H1 (cell line): ENCODE results near the gene C1orf50. TPM values are rescaled to one million over a fixed set of nuclear protein-coding genes. Genes with fewer than 3 reads are reported as not detected.

ENCODE experiments used
- CTCF ChIA-PET: fragments of 300-600 bp; sonication (Branson Sonifier 250); formaldehyde crosslinking; loops from one replicate; lab custom pipeline; 2021; ENCODE audit not compliant: partially characterized antibody; lab: Charles Lee
- POLR2A ChIA-PET: fragments of 300-600 bp; sonication (Branson Sonifier 250); formaldehyde crosslinking; loops from one replicate; lab custom pipeline; 2021; ENCODE audit warnings: inconsistent platforms; ENCODE audit not compliant: partially characterized antibody; lab: Charles Lee
- DNase-seq, 2 experiments: peaks; one replicate each; pipeline versions ENCODE4 v3.0.0 to v3.0.0-alpha.2; 2010 to 2022; ENCODE audit warnings: low spot score in 2 of 2, low read depth in 1 of 2, mixed read lengths in 1 of 2
- FAIRE-seq: peaks from 2 replicates; lab custom pipeline; 2011; peaks lifted over from hg19 to GRCh38; lab: Jason Lieb, UNC
- H2AFZ ChIP-seq: 2 replicates; pipeline ENCODE4 v1.8.1; 2012; ENCODE audit warnings: low read length, inconsistent platforms
- H2AK5ac ChIP-seq: 2 replicates; pipeline ENCODE4 v1.6.1; 2013; ENCODE audit warnings: low read depth, low read length
- H2BK120ac ChIP-seq: replicated peaks from 2 replicates; pipeline ENCODE3; 2013; ENCODE audit warnings: low read depth, low read length, inconsistent platforms
- H2BK12ac ChIP-seq: 2 replicates; pipeline ENCODE4 v1.6.1; 2013; ENCODE audit warnings: low read depth, low read length
- H2BK15ac ChIP-seq: 2 replicates; pipeline ENCODE4 v1.6.1; 2013; ENCODE audit warnings: low read length
- H2BK20ac ChIP-seq: 2 replicates; pipeline ENCODE4 v1.6.1; 2013; ENCODE audit warnings: low read length
- H2BK5ac ChIP-seq: 2 replicates; pipeline ENCODE4 v1.6.1; 2013; ENCODE audit warnings: low read depth, low read length
- H3K14ac ChIP-seq: 2 replicates; pipeline ENCODE4 v1.6.1; 2013; ENCODE audit warnings: inconsistent platforms; ENCODE audit not compliant: insufficient read length
- H3K18ac ChIP-seq: 2 replicates; pipeline ENCODE4 v1.6.1; 2013; ENCODE audit warnings: low read length; ENCODE audit errors: extremely low read depth
- H3K23ac ChIP-seq: 2 replicates; pipeline ENCODE4 v1.6.1; 2013; ENCODE audit warnings: inconsistent platforms; ENCODE audit not compliant: insufficient read length
- H3K23me2 ChIP-seq: 2 replicates; pipeline ENCODE4 v1.6.1; 2013; ENCODE audit warnings: low read depth, low read length
- H3K27ac ChIP-seq: 2 replicates; pipeline ENCODE4 v1.6.1; 2011; ENCODE audit warnings: low read depth, low read length, inconsistent platforms
- H3K27me3 ChIP-seq, 4 experiments: replicated peaks in 1 of 4; 1 replicate in 1 of 4; 2 replicates in 3 of 4; pipeline versions ENCODE4 v1.6.1 to v1.8.1; 2011 to 2013; ENCODE audit warnings: low read length in 3 of 4, mild to moderate bottlenecking in 3 of 4, inconsistent platforms in 2 of 4, mixed read lengths in 2 of 4, moderate library complexity in 1 of 4; ENCODE audit not compliant: control insufficient read depth in 3 of 4, insufficient read depth in 3 of 4; ENCODE audit errors: extremely low read depth in 1 of 4
- H3K36me3 ChIP-seq, 4 experiments: 2 replicates each; pipeline versions ENCODE4 v1.6.1 to v1.8.1; 2011 to 2013; ENCODE audit warnings: mild to moderate bottlenecking in 4 of 4, low read length in 3 of 4, moderate library complexity in 2 of 4, control low read depth in 1 of 4, inconsistent platforms in 1 of 4; ENCODE audit not compliant: insufficient read depth in 4 of 4, control insufficient read depth in 2 of 4
- H3K4ac ChIP-seq: replicated peaks from 2 replicates; pipeline ENCODE3; 2013; ENCODE audit warnings: low read length, low read depth, mixed read lengths, inconsistent platforms; ENCODE audit not compliant: insufficient read length
- H3K4me1 ChIP-seq, 4 experiments: replicated peaks in 1 of 4; 1 replicate in 1 of 4; 2 replicates in 3 of 4; pipeline versions ENCODE4 v1.6.1 to v1.8.1; 2011 to 2013; ENCODE audit warnings: low read length in 3 of 4, inconsistent platforms in 2 of 4, mixed read lengths in 1 of 4; ENCODE audit not compliant: insufficient read depth in 4 of 4, control insufficient read depth in 3 of 4
- H3K4me2 ChIP-seq, 2 experiments: 2 replicates each; pipeline versions ENCODE4 v1.6.1 to v1.8.1; 2011 to 2013; ENCODE audit warnings: low read depth in 2 of 2, low read length in 2 of 2, control low read depth in 1 of 2, inconsistent platforms in 1 of 2, mild to moderate bottlenecking in 1 of 2; ENCODE audit not compliant: insufficient read depth in 1 of 2
- H3K4me3 ChIP-seq, 4 experiments: fragments of 200-600, 300-600 bp in 1 of 4; sonication (generic), shearing (Covaris generic), sonication (Bioruptor Twin) in 1 of 4; 2 replicates each; pipeline versions ENCODE4 v1.5.1 to v1.8.1; 2011 to 2016; ENCODE audit warnings: low read length in 4 of 4, low read depth in 3 of 4, control low read depth in 2 of 4, inconsistent platforms in 2 of 4, mild to moderate bottlenecking in 2 of 4, mixed read lengths in 1 of 4, moderate library complexity in 1 of 4; ENCODE audit not compliant: insufficient read depth in 2 of 4; ENCODE audit errors: extremely low read depth in 1 of 4
- H3K56ac ChIP-seq: replicated peaks from 2 replicates; pipeline ENCODE3; 2013; ENCODE audit warnings: low read depth, mild to moderate bottlenecking, mixed read lengths, low read length, inconsistent platforms; ENCODE audit not compliant: insufficient read length
- H3K79me1 ChIP-seq: 2 replicates; pipeline ENCODE4 v1.6.1; 2013; ENCODE audit warnings: low read depth, low read length, control low read depth
- H3K79me2 ChIP-seq, 2 experiments: 2 replicates each; pipeline versions ENCODE4 v1.6.1 to v1.8.1; 2012 to 2013; ENCODE audit warnings: low read length in 2 of 2, mild to moderate bottlenecking in 2 of 2, inconsistent platforms in 1 of 2; ENCODE audit not compliant: insufficient read depth in 2 of 2, control insufficient read depth in 1 of 2
- H3K9ac ChIP-seq, 4 experiments: replicated peaks in 1 of 4; 1 replicate in 1 of 4; 2 replicates in 3 of 4; pipeline versions ENCODE4 v1.6.1 to v1.8.1; 2011 to 2013; ENCODE audit warnings: low read depth in 3 of 4, low read length in 3 of 4, control low read depth in 2 of 4, mild to moderate bottlenecking in 2 of 4, moderate library complexity in 2 of 4, inconsistent platforms in 1 of 4; ENCODE audit errors: extremely low read depth in 1 of 4
- H3K9me3 ChIP-seq, 2 experiments: 2 replicates each; pipeline versions ENCODE4 v1.6.1 to v1.8.1; 2012 to 2013; ENCODE audit warnings: mild to moderate bottlenecking in 2 of 2, moderate library complexity in 2 of 2, control low read depth in 1 of 2, inconsistent platforms in 1 of 2, low read depth in 1 of 2, low read length in 1 of 2, mixed read lengths in 1 of 2; ENCODE audit not compliant: insufficient read depth in 2 of 2
- H4K20me1 ChIP-seq, 2 experiments: replicated peaks in 1 of 2; 2 replicates each; pipeline versions ENCODE3 to v1.8.1; 2011 to 2013; ENCODE audit warnings: inconsistent platforms in 2 of 2, low read length in 2 of 2, mild to moderate bottlenecking in 1 of 2; ENCODE audit not compliant: insufficient read depth in 2 of 2, control insufficient read depth in 1 of 2
- H4K5ac ChIP-seq: 2 replicates; pipeline ENCODE4 v1.6.1; 2013; ENCODE audit warnings: low read length, low read depth, mixed read lengths, inconsistent platforms; ENCODE audit not compliant: insufficient read length
- H4K8ac ChIP-seq: 2 replicates; pipeline ENCODE4 v1.8.0; 2013; ENCODE audit warnings: mild to moderate bottlenecking, moderate library complexity, low read length, inconsistent platforms; ENCODE audit not compliant: insufficient read depth; ENCODE audit errors: extremely low read depth
- H4K91ac ChIP-seq: replicated peaks from 2 replicates; pipeline ENCODE3; 2013; ENCODE audit warnings: low read length, mixed read lengths, inconsistent platforms; ENCODE audit not compliant: insufficient read length
- CHD1 ChIP-seq: IDR thresholded peaks from 2 replicates; pipeline ENCODE4 v1.6.1; 2012; ENCODE audit warnings: low read depth, low read length, improper control_type of control experiment
- EGR1 ChIP-seq: IDR thresholded peaks from 2 replicates; pipeline ENCODE4 v1.6.1; 2011; ENCODE audit warnings: low read depth, low read length, borderline replicate concordance
- FOSL1 ChIP-seq: IDR thresholded peaks from 2 replicates; pipeline ENCODE4 v1.6.1; 2011; ENCODE audit warnings: mild to moderate bottlenecking, low read depth, low read length, moderate library complexity; ENCODE audit not compliant: insufficient read depth
- POLR2AphosphoS5 ChIP-seq: IDR thresholded peaks from 2 replicates; pipeline ENCODE4 v1.6.1; 2011; ENCODE audit warnings: low read depth, low read length
- RBBP5 ChIP-seq: IDR thresholded peaks from 2 replicates; pipeline ENCODE4 v1.7.1; 2012; ENCODE audit warnings: low read depth, mild to moderate bottlenecking, inconsistent platforms, low read length, moderate library complexity, borderline replicate concordance
- RXRA ChIP-seq: IDR thresholded peaks from 2 replicates; pipeline ENCODE4 v1.6.1; 2011; ENCODE audit warnings: low read depth, mild to moderate bottlenecking, low read length, moderate library complexity; ENCODE audit not compliant: insufficient read depth
- SAP30 ChIP-seq: fragments of 300-600 bp; sonication (generic); IDR thresholded peaks from 2 replicates; pipeline ENCODE4 v1.7.1; 2012; ENCODE audit warnings: low read length, moderate library complexity, mild to moderate bottlenecking, inconsistent platforms; ENCODE audit not compliant: insufficient read depth, insufficient replicate concordance
- SIN3A ChIP-seq, 2 experiments: IDR thresholded peaks in 1 of 2; conservative IDR thresholded peaks in 1 of 2; 2 replicates each; pipeline ENCODE4 v1.6.1; 2011 to 2012; ENCODE audit warnings: low read length in 2 of 2, improper control_type of control experiment in 1 of 2, low read depth in 1 of 2, mild to moderate bottlenecking in 1 of 2
- SIX5 ChIP-seq: IDR thresholded peaks from 2 replicates; pipeline ENCODE4 v1.6.1; 2011; ENCODE audit warnings: mild to moderate bottlenecking, low read depth, low read length
- SP2 ChIP-seq: IDR thresholded peaks from 2 replicates; pipeline ENCODE4 v1.6.1; 2012; ENCODE audit warnings: mild to moderate bottlenecking, low read length, inconsistent platforms
- TBP ChIP-seq: IDR thresholded peaks from 2 replicates; pipeline ENCODE4 v1.6.1; 2011; ENCODE audit warnings: low read depth, low read length, improper control_type of control experiment
- YY1 ChIP-seq: IDR thresholded peaks from 2 replicates; pipeline ENCODE4 v1.6.1; 2011; ENCODE audit warnings: low read depth, mild to moderate bottlenecking, low read length
- WGBS, 2 experiments: shearing (Covaris generic) in 1 of 2; methylation state at CpG; one replicate each; pipeline versions ENCODE4 v1.1.6 to v1.1.7; 2013 to 2015; ENCODE audit warnings: low lambda C conversion rate in 2 of 2, mixed read lengths in 2 of 2, inconsistent platforms in 1 of 2, low coverage in 1 of 2, missing lambda C conversion rate in 1 of 2; ENCODE audit not compliant: insufficient replicate concordance in 2 of 2, insufficient coverage in 1 of 2, insufficient read length in 1 of 2; ENCODE audit errors: extremely low coverage in 1 of 2, missing lambda C conversion rate in 1 of 2; 5-methylcytosine and 5-hydroxymethylcytosine counted together
- polyA plus RNA-seq, 7 experiments: library from polyadenylated mRNA; depleted of rRNA in 3 of 7; stranded (reverse) in 5 of 7; unstranded in 2 of 7; fragments of >200 nt in 5 of 7; fragments of 200-250 nt in 2 of 7; gene quantifications; 1 replicate in 5 of 7; 2 replicates in 1 of 7; 4 replicates in 1 of 7; pipeline versions ENCODE4 v1.2.1 to v1.2.3, GENCODE V29; 2011 to 2013; ENCODE audit warnings: missing spikeins in 2 of 7, mixed read lengths in 2 of 7
- total RNA-seq: library from RNA; stranded (reverse); fragmentation: NEBNext Ultra II Directional; extraction: Animal tissue kit (Norgen Biotek cat#: 25700); gene quantifications from 2 replicates; pipeline ENCODE4 v1.2.1, GENCODE V29; 2021

Gene C1orf50
- total and polyA plus RNA-seq, 2 of the 8 experiments (the other 6 are each of a cell fraction or from before 2014, with no cell fraction given): 3.2 to 7.1 TPM

DNA sequence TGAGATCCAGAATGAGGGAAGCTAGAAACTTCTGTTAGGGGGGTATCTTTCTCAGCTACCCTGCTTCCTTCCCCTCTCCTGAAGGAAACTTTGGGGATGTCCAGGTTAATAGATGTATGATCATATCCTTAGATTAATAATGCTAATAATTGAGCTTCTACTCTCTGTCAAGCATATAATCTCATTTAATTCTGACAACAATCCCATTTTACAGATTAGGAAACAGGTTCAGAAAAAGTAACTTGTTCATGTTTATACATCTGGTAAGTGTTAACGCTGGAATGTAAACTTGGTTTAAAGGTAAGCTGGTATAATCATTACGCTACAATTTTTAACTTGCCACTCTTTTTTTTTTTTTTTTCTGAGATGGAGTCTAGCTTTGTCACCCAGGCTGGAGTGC lies 16.0 kb downstream of the C1orf50 start:
- H2AFZ ChIP-seq: no peak overlapping the region
- ChIA-PET POLR2A (interaction anchor here (0.9 to 2.3 kb wide), 2 partner anchors 11 to 63 kb away, joined by 3 to 9 read pairs; partner anchors contain the start of gene ZNF691), CTCF (interaction anchor here (1.1 to 4.7 kb wide), 3 partner anchors 10 to 291 kb away, joined by 3 to 22 read pairs (median 4); no protein-coding TSS in a partner anchor)
- H2BK15ac ChIP-seq: no peak overlapping the region
- H4K20me1 ChIP-seq: peaks cover 0 to 2% of the 10 kb centered on the region in 2 experiments
- H3K36me3 ChIP-seq: peaks cover 0 to 13% (median 3%) of the 10 kb centered on the region in 4 experiments; a peak in 4 of 8 replicates
- no peaks in the 10 kb centered on the region for H3K23me2 ChIP-seq
- H4K5ac ChIP-seq: no peak overlapping the region
- no peaks in the 10 kb centered on the region for H3K9me3 ChIP-seq
- H3K79me1 ChIP-seq: no peaks in the 10 kb centered on the region
- no peaks in the 10 kb centered on the region for H3K79me2 ChIP-seq
- H4K8ac ChIP-seq: no peak overlapping the region
- no peak overlapping the region for H2BK12ac ChIP-seq
- no peak overlapping the region for H3K4me3 ChIP-seq
- peaks cover 0 to 8% (median under 1%) of the 10 kb centered on the region in 4 experiments; a peak in 2 of 7 replicates for H3K4me1 ChIP-seq
- no peak overlapping the region for H2BK120ac ChIP-seq
- no peak overlapping the region for H3K4ac ChIP-seq
- no peak overlapping the region for H3K27ac ChIP-seq
- 87% methylated on average over 2 of the region's 2 CpGs; no CpG with 5 or more reads in 1 of the 2 experiments for WGBS, 2 experiments
- FAIRE-seq (no peak), DNase-seq (no peak)
- H2AK5ac ChIP-seq: no peak overlapping the region
- no peak overlapping the region for H3K14ac ChIP-seq
- no peak overlapping the region for H3K9ac ChIP-seq
- no peak overlapping the region for H2BK5ac ChIP-seq
- H4K91ac ChIP-seq: no peak overlapping the region
- no peak overlapping the region for H2BK20ac ChIP-seq
- no peak overlapping the region for H3K56ac ChIP-seq
- no peak for TF ChIP-seq SAP30
- TF ChIP-seq EGR1: no peak
- TF ChIP-seq CHD1: no peak
- TF ChIP-seq FOSL1: no peak
- TF ChIP-seq YY1: no peak
- no peak for TF ChIP-seq POLR2AphosphoS5
- no peak for TF ChIP-seq SIX5
- no peak for TF ChIP-seq SIN3A (conservative IDR thresholded peaks at IDR 0.05 in 1 of 2, IDR thresholded peaks at IDR 0.05 in 1 of 2; ENCODE audit: low read depth in 1 of 2, low read length in 2 of 2)
- TF ChIP-seq RBBP5: no peak
- TF ChIP-seq SP2: no peak
- no peak for TF ChIP-seq TBP
- TF ChIP-seq RXRA: no peak
- H3K23ac ChIP-seq: no peak overlapping the region
- no peak overlapping the region for H3K18ac ChIP-seq
- no peak overlapping the region for H3K4me2 ChIP-seq
- no peaks in the 10 kb centered on the region for H3K27me3 ChIP-seq
